Measurements from ENCODE around the gene QDPR. TPM values are rescaled to one million over a fixed set of nuclear protein-coding genes. Genes with fewer than 3 reads are reported as not detected.

Gene QDPR
- total RNA-seq, 1 donor from 2014 or later: 38.5 TPM

- no peak for TF ChIP-seq CTCF (IDR thresholded peaks at IDR 0.05)
- Histone ChIP-seq H3K27me3 (ENCODE audit: low read depth) (no peaks in the 10 kb centered on the region), H3K4me3 (no peak overlapping the region), H3K9me3 (no peaks in the 10 kb centered on the region), H3K4me1 (no peaks in the 10 kb centered on the region), H3K36me3 (no peaks in the 10 kb centered on the region), H3K27ac (no peak overlapping the region)
- intact Hi-C loops (cut with DNase I): no loop called here
- DNase-seq (no peak), ATAC-seq (no peak)
Observed at GRCh38 chr4:17523662-17524061, 11.8 kb upstream of the QDPR start.

GRCh38 chr4:17521595-17521994 lies 9.7 kb upstream of the QDPR start:
- Histone ChIP-seq H3K27ac (no peak overlapping the region), H3K27me3 (ENCODE audit: low read depth) (no peaks in the 10 kb centered on the region), H3K4me3 (no peak overlapping the region), H3K4me1 (no peaks in the 10 kb centered on the region), H3K9me3 (no peaks in the 10 kb centered on the region), H3K36me3 (no peaks in the 10 kb centered on the region)
- ATAC-seq: no peak
- TF ChIP-seq CTCF (IDR thresholded peaks at IDR 0.05): no peak
- DNase-seq: no peak
- intact Hi-C loops (cut with DNase I): no loop called here

GRCh38 chr4:17517664-17518063 lies 5.8 kb upstream of the QDPR start:
- no peak for TF ChIP-seq CTCF (IDR thresholded peaks at IDR 0.05)
- Histone ChIP-seq H3K27ac (no peak overlapping the region), H3K36me3 (no peaks in the 10 kb centered on the region), H3K9me3 (no peaks in the 10 kb centered on the region), H3K4me1 (peaks cover 15% of the 10 kb centered on the region), H3K4me3 (no peak overlapping the region), H3K27me3 (ENCODE audit: low read depth) (no peaks in the 10 kb centered on the region)
- no peak for ATAC-seq
- DNase-seq: no peak
- intact Hi-C loops (cut with DNase I): no loop called here

GRCh38 chr4:17516980-17517379 lies 5.1 kb upstream of the QDPR start:
- Histone ChIP-seq H3K27ac (no peak overlapping the region), H3K9me3 (no peaks in the 10 kb centered on the region), H3K36me3 (no peaks in the 10 kb centered on the region), H3K27me3 (ENCODE audit: low read depth) (no peaks in the 10 kb centered on the region), H3K4me3 (no peak overlapping the region), H3K4me1 (peaks cover 20% of the 10 kb centered on the region)
- no peak for DNase-seq
- TF ChIP-seq CTCF (IDR thresholded peaks at IDR 0.05): no peak
- ATAC-seq: no peak
- intact Hi-C loops (cut with DNase I): no loop called here

- Histone ChIP-seq H3K27me3 (ENCODE audit: low read depth) (no peaks in the 10 kb centered on the region), H3K4me3 (no peak overlapping the region), H3K4me1 (peaks cover 24% of the 10 kb centered on the region), H3K27ac (no peak overlapping the region), H3K36me3 (no peaks in the 10 kb centered on the region), H3K9me3 (no peaks in the 10 kb centered on the region)
- no peak for TF ChIP-seq CTCF (IDR thresholded peaks at IDR 0.05)
- DNase-seq: no peak
- no peak for ATAC-seq
- intact Hi-C loops (cut with DNase I): no loop called here
Observed at GRCh38 chr4:17515445-17516407, 3.8 kb upstream of the QDPR start.
